Hypothalamus (tissue), 51 donors: Measurements from ENCODE around the gene GRIP2.

Experiments used
- DNase-seq, 51 donors: peaks; one replicate each; lab custom pipeline; 2025; lab: John Stamatoyannopoulos, UW

Gene GRIP2

DNA sequence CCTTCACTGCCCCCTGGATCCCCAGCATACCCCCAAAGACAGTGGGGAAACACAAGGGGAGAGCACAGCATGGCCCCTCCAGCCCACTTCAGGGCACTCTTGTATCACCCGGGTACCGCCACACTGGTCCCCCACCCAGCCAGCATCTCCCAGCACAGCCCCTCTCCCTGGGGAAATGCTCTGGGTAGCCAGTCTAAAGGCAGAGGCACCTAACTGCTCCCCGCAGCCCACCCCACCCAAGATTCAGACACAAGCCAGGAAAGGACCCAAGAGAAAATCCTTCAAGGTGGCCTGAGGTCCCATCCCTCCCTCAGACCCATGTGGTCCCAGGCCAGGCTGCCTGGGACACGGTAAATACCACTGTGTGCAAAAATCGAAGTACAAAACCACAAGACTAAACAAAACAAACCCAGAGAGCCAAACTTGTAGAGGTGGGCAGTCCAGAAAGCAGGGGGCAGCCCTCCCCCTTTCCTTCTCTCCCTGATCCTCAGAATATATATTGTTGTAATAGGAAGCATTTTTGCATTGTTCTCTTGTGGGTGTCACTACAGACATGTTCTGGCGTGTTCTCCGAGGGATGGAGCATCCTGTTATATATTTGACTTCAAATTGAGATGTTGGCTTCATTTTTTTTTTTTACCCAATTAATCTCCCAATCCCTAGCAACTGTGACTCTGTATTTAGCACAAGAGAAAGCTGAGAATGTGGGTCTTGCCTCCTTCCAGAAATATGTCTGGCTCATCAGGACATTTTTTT is 51.7 kb downstream of the GRIP2 start:
- no peak for DNase-seq

GRCh38 chr3:14487821-14488220 is 52.3 kb downstream of the GRIP2 start:
- DNase-seq, result no peak

DNA sequence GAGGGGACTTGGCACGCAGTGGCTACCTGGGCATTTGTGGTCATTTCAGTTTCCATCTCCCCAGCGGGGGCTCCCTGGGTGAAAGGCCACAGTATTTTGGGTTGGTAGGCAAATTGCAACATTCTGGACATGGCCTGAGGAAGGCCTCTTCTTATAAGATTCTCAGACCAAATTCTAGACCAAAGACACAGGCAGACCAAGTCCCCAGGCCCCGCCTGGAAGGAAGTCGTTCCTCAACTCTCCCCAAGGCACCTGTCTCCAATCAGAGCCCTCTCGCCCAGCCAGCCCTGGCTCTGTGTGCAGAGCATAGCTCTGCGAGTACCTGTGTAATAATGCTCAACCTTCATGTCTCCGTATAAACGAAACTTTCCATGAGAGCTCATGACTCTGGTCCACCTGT is 53.1 kb downstream of the GRIP2 start:
- no peak for DNase-seq

DNA sequence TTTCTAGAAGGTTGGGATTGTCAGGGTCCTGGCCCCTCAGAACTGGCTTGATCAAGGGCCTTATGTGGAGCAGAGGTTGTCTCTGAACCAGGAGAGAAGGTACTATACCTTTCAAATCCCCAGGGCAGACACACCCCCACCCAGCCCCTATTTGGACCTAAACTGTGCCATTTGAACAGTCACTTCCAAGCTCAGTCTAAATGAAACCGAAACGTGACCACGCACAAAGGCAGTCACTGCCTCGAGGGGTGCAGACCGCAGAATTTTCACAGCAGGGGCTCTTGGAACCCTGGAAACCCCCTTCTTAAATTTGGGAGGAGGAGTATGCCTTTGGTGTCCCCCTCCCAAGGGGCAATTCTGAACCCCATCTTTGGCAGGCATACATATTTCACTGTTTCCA is 53.7 kb downstream of the GRIP2 start:
- no peak for DNase-seq

- no peak for DNase-seq
These were observed 54.2 kb downstream of the GRIP2 start for GRCh38 chr3:14485981-14486380.

- no peak for DNase-seq
These were observed 55.4 kb downstream of the GRIP2 start for GRCh38 chr3:14484741-14485140.

- DNase-seq, result no peak
These were observed 56.9 kb downstream of the GRIP2 start for GRCh38 chr3:14483286-14483685.

GRCh38 chr3:14482271-14482721 is 57.8 kb downstream of the GRIP2 start:
- DNase-seq, result no peak

- DNase-seq, result no peak
These were observed 58.5 kb downstream of the GRIP2 start for GRCh38 chr3:14481646-14482036.

DNA sequence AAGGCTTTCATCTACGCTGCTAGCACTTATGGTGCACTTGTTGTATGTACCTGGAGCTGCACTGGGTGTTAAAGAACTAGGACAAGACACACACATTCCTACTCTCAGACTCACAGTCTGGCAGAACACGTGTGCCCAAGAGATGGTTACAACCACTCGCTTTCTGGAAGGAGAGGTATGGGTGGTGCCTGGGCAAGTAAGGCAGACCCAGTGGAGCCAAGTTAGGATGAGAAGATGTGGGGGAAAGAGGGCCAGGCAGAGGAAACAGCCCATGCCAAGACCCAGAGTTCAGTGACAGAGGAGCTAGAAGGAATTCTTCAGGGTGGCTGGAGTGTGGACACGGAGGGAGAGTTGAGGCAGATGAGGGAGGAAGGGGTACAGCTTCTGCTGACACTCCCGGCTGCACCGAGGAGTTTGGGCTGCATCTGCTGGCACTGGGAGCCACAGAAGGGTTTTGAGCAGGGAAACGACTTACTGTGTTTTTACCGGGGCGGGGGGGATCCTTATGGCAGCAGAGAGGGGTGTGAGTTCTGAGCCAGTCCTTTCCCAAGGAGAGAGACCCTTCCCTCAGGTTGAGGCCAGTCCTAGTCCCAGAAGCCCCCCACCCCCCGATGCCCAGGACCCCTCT is 59.0 kb downstream of the GRIP2 start:
- no peak for DNase-seq

- DNase-seq, result no peak
These were observed 59.7 kb downstream of the GRIP2 start for GRCh38 chr3:14480207-14481017.

DNA sequence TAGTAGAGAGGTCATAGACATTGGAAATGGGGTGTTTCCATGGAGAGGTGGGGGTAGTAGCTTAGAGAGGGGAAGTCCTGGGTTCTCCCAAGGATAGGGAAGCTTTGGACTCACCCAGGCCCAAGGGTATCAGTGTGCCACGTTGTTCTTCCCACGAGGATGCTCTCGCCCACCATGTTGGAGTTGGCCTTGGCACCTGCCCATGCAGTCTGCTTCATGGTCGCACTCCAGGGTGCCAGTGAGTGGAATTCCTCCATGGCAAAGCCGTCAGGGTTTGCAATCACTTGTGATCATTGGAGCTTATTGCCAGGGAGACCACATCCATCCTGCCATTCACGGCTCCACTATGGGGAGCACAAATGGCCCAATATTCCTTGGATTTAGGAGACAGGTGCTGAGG is 60.6 kb downstream of the GRIP2 start:
- DNase-seq, result no peak

DNA sequence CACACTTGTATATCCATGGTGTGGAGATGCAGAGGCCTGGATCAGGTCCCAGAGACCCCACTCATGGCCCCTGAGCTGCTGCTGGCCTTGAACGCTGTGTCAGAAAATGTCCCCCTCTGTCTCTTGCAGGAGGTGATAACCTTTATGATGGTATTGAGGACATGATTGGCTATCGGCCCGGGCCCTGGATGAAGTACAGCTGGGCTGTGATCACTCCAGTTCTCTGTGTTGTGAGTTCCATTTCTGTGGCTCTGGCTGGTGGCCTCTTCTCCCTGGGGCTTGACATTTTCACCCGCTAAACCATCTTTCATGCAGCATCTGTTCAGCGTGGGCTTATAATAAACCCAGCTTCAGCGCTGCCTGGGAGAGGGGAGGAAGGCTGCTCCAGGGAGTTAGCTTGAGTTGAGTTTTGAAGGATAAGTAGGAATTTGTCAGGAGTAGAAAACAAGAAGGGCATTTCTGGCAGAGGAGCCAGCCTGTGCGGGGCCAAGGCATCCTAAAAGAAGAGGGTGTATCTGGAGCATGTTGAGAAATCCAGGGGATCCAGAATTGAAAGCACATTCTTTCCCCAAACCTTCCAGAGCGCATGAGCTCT is 61.1 kb downstream of the GRIP2 start:
- DNase-seq, result no peak

GRCh38 chr3:14477311-14477935 is 62.7 kb downstream of the GRIP2 start:
- DNase-seq, result no peak

- no peak for DNase-seq
These were observed 63.4 kb downstream of the GRIP2 start for GRCh38 chr3:14476583-14477265.

- DNase-seq, result no peak
These were observed 64.5 kb downstream of the GRIP2 start for GRCh38 chr3:14475621-14476020.

- DNase-seq, result no peak
These were observed 65.6 kb downstream of the GRIP2 start for GRCh38 chr3:14474363-14475081.

- no peak for DNase-seq
These were observed 66.7 kb downstream of the GRIP2 start for GRCh38 chr3:14473411-14473891.
